Suprapubic skin (tissue), 3 donors: ENCODE measurements around the gene HAUS5.

Experiments used
- CTCF ChIP-seq, 2 donors: fragments of 200-600 bp in 1 of 2; fragments of 450-650 bp in 1 of 2; sonication (generic) in 1 of 2; IDR thresholded peaks; one replicate each; pipeline ENCODE4 v1.5.1; 2016 to 2019; ENCODE audit warnings: antibody characterized with exemption in 2 of 2, mild to moderate bottlenecking in 1 of 2, moderate library complexity in 1 of 2
- POLR2A ChIP-seq, 2 donors: fragments of 450-650 bp; IDR thresholded peaks; one replicate each; pipeline ENCODE4 v1.6.1; 2017; ENCODE audit warnings: antibody characterized with exemption in 2 of 2, mild to moderate bottlenecking in 2 of 2, moderate library complexity in 2 of 2

- no peak for TF ChIP-seq CTCF (IDR thresholded peaks at IDR 0.05)
- TF ChIP-seq POLR2A (IDR thresholded peaks at IDR 0.05), result no peak
Observed at GRCh38 chr19:35612224-35612558, 344 bp upstream of the HAUS5 start.
